Measurements from ENCODE around the gene SPATA7. TPM values are rescaled to one million over a fixed set of nuclear protein-coding genes. Genes with fewer than 3 reads are reported as not detected.

The SPATA7 gene
- total RNA-seq, 1 donor from 2014 or later, result 17.6 TPM

DNA sequence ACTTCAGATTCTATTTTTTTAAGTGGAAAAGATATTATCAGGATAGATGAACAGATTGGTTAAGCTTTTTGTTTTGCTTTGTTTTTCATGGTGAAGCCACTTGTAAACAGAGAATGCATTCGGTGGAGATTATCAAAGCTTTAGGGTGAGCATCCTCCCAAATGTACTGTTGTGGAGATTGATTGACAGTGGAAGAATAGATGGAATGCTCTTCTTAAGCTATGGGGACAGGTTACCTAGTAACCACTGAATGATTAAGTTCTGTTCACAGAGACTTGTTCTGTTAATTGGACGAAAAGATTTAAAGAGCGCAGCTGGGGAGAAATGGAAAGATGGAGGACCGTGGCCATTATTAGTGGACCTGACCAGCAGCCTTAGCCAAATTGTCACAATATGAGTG is 21.8 kb upstream of the SPATA7 start:
- Mint-ChIP-seq H3K4me1 (ENCODE audit: low read depth, unreplicated experiment) (peaks cover 2% of the 10 kb centered on the region), H3K27me3 (ENCODE audit: unreplicated experiment) (no peaks in the 10 kb centered on the region), H3K9me3 (ENCODE audit: unreplicated experiment) (no peaks in the 10 kb centered on the region), H3K27ac (ENCODE audit: unreplicated experiment) (no peak overlapping the region), H3K36me3 (ENCODE audit: unreplicated experiment) (no peaks in the 10 kb centered on the region), H3K4me3 (ENCODE audit: unreplicated experiment) (no peak overlapping the region)
- TF ChIP-seq, protein P1, sequence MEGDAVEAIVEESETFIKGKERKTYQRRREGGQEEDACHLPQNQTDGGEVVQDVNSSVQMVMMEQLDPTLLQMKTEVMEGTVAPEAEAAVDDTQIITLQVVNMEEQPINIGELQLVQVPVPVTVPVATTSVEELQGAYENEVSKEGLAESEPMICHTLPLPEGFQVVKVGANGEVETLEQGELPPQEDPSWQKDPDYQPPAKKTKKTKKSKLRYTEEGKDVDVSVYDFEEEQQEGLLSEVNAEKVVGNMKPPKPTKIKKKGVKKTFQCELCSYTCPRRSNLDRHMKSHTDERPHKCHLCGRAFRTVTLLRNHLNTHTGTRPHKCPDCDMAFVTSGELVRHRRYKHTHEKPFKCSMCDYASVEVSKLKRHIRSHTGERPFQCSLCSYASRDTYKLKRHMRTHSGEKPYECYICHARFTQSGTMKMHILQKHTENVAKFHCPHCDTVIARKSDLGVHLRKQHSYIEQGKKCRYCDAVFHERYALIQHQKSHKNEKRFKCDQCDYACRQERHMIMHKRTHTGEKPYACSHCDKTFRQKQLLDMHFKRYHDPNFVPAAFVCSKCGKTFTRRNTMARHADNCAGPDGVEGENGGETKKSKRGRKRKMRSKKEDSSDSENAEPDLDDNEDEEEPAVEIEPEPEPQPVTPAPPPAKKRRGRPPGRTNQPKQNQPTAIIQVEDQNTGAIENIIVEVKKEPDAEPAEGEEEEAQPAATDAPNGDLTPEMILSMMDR (IDR thresholded peaks at IDR 0.05; ENCODE audit: partially characterized antibody, unreplicated experiment), result no peak
- no peak for DNase-seq

DNA sequence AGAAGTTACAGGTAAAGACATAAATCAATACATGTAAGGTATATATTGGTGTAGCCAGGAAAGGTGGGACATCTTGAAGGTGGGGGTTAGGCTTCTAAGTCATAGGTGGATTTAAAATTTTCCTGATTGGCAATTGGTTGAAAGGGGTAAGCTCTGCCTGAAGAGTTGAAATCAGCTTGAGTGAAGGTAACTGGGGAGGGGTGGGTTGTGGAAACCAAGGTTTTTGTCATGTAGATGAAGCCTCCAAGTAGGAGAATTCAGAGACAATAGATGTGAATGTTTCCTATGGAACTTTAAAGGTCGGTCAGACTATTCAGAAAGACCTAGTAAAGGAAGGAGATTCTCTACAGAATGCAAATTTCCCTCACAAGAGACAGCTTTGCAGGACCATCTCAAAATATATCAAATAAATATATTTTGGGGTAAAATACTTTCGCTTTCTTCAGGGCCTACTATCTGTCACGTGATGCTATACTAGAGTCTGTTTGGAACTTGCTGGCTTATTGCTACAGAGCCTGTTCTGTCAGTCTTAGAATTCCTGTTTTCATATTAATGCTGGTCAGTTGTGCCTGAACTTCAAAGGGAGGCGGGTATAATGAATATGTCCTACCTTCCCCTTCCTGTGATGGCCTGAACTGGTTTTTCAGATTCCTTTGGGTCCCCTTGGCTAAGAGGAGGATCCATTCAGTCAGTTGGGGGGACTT is 20.6 kb upstream of the SPATA7 start:
- Mint-ChIP-seq H3K4me3 (ENCODE audit: unreplicated experiment) (no peak overlapping the region), H3K27ac (ENCODE audit: unreplicated experiment) (no peak overlapping the region), H3K9me3 (ENCODE audit: unreplicated experiment) (no peaks in the 10 kb centered on the region), H3K4me1 (ENCODE audit: low read depth, unreplicated experiment) (peaks cover 2% of the 10 kb centered on the region), H3K36me3 (ENCODE audit: unreplicated experiment) (no peaks in the 10 kb centered on the region), H3K27me3 (ENCODE audit: unreplicated experiment) (no peaks in the 10 kb centered on the region)
- no peak for DNase-seq
- TF ChIP-seq, protein P1 (IDR thresholded peaks at IDR 0.05; ENCODE audit: partially characterized antibody, unreplicated experiment), result no peak

DNA sequence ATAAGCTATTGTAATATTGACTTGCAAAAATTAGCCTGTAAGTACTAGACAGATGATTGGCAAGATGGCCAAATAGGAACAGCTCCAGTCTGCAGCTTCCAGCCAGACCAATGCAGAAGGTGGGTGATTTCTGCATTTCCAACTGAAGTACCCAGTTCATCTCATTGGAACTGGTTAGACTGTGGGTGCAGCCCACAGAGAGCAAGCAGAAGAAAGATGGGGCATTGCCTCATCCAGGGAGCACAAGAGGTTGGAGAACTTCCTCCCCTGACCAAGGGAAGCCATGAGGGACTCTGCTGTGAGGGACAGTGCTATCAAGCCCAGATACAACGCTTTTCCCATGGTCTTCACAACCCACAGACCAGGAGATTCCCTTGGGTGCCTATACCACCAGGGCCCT is 16.0 kb upstream of the SPATA7 start:
- H3K27me3 Mint-ChIP-seq (ENCODE audit: unreplicated experiment), result peaks cover 3% of the 10 kb centered on the region
- DNase-seq, result no peak
- H3K9me3 Mint-ChIP-seq (ENCODE audit: unreplicated experiment), result peaks cover 5% of the 10 kb centered on the region
- no peaks in the 10 kb centered on the region for H3K36me3 Mint-ChIP-seq (ENCODE audit: unreplicated experiment)
- H3K4me1 Mint-ChIP-seq (ENCODE audit: low read depth, unreplicated experiment), result no peaks in the 10 kb centered on the region
- H3K27ac Mint-ChIP-seq (ENCODE audit: unreplicated experiment), result no peak overlapping the region
- H3K4me3 Mint-ChIP-seq (ENCODE audit: unreplicated experiment), result no peak overlapping the region
- TF ChIP-seq, protein P1 (IDR thresholded peaks at IDR 0.05; ENCODE audit: partially characterized antibody, unreplicated experiment), result no peak

DNA sequence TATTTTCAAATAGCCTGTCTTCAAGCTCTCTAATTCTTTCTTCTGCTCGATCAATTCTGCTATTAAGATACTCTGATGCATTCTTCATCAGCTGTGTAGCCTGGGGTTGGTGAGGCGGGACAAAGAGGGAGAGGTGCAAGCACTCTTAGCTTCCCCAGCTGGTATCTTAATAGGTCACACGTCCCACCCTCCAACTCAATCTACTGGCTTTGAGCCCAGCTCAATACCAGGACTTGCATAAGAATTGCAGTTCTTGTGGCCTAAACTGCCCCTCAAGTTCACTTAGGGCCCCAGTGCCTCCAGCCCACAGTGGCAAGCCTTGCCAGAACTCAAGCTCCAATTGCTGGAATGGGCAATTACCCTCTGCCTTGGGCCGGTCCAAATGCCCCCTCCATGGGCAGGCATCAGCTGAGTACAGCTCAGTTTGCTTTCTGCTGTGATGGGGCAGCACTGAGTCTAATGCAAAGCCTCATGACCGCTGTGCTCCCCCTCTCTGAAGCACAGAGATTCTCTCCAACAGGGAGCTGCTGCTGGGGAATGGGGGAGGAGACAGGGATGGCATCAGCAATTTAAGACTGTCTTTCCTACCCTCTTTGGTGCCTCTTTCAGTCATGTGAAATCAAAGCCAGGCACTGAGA is 5.6 kb upstream of the SPATA7 start:
- peaks cover 2% of the 10 kb centered on the region for H3K4me1 Mint-ChIP-seq (ENCODE audit: low read depth, unreplicated experiment)

More for the DNA sequence above, 5.6 kb upstream of the SPATA7 start:
- DNase-seq, result no peak
- Mint-ChIP-seq H3K27ac (ENCODE audit: unreplicated experiment) (no peak overlapping the region), H3K36me3 (ENCODE audit: unreplicated experiment) (no peaks in the 10 kb centered on the region), H3K27me3 (ENCODE audit: unreplicated experiment) (peaks cover 3% of the 10 kb centered on the region), H3K9me3 (ENCODE audit: unreplicated experiment) (no peaks in the 10 kb centered on the region), H3K4me3 (ENCODE audit: unreplicated experiment) (no peak overlapping the region)
- TF ChIP-seq, protein P1 (IDR thresholded peaks at IDR 0.05; ENCODE audit: partially characterized antibody, unreplicated experiment), result no peak

Measured in glutamatergic neuron (in vitro differentiated cells).